GM10847 (cell line): Measurements from ENCODE around the gene SIX3.
A peak's percentile ranks its signal among the peaks of the same experiment; 100 is the strongest.

Experiments
- POLR2A ChIP-seq: IDR thresholded peaks from 2 replicates; pipeline ENCODE4 v1.6.1; 2011; ENCODE audit not compliant: insufficient read length; ENCODE audit errors: extremely low read depth

Gene SIX3

DNA sequence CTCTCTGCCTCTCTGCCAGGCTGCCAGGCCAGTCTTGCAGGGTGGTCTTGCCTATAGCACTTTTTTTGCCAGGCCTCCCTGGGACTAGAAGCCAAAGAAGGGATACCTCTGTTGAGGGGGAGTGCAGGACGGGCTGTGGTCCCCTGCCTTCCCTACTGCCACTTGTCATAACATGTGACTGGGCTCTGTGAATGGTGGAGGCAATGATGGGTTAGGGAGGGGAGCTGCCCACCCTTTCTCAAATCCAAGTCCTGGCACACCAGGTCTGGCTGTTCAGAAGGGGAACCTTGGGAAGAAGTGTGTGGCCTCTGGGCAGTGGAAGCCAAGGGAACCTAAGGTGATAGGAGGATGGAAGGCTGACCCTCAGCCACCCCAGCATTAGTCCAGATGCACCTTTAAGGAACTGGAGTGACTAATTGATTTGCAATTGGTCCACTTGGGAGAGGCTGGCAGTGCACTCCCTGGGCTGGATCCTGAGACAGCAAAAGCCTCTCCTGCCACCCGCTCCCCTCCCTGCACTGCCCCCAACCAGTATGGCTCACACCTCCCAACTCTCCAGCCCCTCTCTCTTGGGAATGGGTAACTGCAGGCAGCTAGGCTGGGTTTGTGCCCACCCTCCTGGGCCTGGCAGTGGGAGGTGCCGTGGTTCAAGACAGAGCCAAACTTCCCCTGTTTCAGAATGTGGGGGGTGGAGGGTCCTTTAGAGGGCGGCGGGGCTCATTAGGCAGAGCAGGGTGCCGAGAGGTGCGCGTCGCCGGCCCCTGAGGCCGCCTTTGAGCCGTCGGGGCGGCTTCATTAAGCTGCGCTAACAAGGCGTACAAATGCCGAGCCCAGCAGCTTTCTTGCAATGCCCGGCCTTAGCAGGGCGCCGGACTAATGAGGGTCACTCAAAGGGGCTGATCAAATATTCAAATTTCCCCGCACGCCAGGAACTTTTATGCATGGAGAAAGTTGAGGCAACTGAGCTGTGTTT lies 4.5 kb upstream of the SIX3 start:
- TF ChIP-seq POLR2A = no peak

DNA sequence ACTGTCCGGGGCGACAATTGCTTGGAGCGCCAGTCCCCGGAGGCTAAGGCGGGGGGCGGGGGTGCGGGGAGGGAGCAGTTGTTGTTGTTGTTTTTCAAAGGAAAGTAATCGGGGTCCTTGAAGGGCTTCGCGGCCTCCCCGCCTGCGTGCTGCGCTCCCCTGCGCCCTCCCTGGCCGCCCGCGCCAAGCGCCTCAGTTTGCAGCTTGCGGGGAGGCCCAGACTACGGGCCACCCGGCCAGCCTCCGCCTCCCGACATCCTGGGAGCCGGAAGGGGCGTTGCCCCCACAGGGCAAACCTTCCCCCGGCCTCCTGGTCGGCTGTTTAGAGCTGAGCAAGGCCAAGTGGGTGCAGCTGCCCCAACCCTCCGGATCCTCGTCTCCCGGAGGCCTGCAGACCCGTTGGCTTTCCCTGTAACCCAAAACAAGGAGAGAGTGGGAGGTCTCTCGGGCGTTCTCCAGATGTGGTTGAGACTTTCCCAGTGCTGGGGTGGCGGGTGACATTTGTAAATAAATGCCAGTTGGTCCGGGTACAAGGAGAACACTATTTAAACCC lies 3.7 kb upstream of the SIX3 start:
- TF ChIP-seq POLR2A = peak; percentile 62

GRCh38 chr2:44938287-44939105 lies 3.0 kb upstream of the SIX3 start:
- TF ChIP-seq POLR2A = no peak

DNA sequence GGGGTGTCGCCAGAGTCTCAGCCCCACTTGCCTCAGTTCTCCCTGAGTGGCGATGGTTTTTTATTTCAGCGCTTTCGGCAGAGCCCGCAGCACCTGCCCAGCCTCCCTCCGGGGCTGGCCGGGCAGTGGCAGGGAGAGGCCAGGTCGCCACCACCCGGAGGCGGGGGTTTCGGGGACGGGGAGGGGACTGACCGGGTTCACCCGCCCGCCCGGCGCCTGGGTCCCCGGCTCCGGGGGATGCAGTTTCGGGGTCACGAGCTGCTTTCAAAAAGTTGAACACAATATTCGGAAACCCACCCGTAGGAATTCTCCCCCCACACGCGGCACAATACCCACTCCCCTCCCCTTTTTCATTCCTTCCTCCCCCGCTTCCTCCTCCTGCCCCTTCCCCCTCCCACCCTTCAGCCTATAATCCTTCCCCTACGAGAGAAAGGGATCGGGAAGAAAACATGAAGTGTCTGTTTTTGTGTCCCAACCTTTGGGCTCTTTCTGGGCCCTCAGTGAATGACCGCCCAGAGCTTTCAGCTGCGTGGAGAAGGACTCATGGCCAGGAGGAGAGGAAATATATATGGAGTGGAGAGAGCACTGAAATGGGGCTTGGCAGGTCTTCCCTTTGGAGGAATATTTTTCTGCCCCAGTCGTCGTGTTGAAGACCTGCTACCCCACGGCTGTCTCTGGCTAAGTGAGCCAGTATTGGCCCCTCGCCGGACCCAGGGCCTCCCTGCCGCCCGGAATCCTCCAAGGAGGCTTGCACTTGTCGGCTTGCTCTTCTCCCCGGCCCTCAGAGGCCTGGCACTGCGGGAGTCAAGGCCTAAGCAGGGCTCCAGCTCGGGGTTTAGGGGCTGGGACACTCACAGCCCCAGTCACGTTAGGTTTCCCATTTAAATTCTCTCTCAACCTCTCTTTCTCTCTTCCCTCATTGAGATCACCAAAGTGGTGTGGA lies 2.1 kb upstream of the SIX3 start:
- TF ChIP-seq POLR2A = no peak

DNA sequence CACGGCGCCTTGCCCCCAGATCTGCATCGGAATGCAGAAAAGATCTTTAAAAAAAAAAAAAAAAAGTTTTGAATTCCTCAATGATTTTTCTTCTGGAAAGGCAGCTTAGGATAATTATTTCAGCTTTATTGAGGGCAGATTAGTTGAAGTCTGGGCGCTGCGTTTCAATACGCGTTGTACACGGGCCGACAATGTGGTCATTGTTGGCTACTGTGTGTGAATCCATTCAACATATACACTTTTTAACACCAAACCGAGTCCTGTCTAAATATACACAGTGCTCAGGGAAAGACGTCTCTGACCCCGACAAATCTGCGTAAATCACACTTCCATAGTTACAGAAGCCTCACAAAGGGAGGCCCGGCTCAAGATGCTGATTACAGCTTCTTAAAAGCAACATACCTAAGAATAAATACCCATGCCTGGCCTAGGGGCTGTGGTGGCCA lies 1.4 kb upstream of the SIX3 start:
- no peak for TF ChIP-seq POLR2A

DNA sequence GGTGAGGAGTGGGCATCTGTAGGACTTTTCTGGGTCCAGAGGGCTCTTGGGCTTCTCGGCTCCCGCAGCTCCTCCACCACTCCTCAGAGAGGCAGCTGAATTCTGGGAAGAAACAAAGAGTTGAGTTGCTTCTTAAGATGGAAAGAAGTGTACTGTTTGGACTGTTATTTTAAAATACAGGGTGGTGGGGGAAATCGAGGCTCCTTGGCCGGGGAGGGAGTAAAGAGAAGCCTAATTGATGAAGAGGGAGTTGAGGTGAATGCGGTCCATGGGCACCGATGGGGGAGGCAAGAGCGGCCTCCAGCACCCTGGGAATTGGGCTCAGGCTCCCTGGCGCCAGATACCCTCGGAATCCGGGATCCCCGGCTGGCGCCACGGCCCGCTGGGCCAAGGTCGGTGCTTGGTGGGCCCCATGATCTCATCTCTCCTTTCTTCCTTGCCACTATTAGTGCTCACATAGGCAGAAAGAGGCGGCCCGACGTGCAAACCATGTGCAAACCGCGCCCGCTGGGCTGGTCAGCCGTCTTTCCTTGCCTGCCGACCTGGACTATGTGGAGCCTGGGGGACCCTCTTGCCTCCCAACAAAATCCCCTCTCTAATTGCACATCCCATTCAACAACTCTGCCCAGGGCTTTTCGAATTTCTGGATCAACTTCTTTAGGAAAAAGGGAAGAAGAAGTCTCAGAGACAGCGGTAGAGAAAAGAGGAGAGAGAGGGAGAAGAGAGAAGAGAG lies 604 bp upstream of the SIX3 start:
- TF ChIP-seq POLR2A = no peak

- no peak for TF ChIP-seq POLR2A
Observed at GRCh38 chr2:44942304-44943030, 965 bp downstream of the SIX3 start.

- no peak for TF ChIP-seq POLR2A
Observed at GRCh38 chr2:44943031-44943692, 1.7 kb downstream of the SIX3 start.

DNA sequence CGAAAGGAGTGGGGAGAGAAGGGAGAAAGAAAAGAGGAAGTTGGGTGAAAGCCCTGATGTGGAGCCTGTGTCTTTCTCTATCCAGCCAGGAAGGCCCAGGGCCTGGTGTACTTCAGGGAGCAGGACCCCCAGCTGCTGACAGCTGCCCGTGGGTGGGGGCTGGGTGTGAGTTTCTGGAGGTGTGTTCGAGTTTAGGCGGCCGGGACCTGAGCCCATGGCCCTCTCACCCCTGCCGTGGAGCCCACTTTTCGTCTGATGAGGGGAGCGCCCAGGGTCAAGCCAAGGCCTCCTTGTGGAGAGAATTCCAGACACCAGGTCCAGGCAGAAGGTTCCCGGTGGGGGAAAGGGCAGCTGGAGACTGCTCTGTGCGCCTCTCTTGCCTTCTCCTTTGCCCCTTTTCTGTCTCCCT lies 2.2 kb downstream of the SIX3 start:
- TF ChIP-seq POLR2A = no peak

GRCh38 chr2:44944102-44944951 lies 2.8 kb downstream of the SIX3 start:
- no peak for TF ChIP-seq POLR2A

DNA sequence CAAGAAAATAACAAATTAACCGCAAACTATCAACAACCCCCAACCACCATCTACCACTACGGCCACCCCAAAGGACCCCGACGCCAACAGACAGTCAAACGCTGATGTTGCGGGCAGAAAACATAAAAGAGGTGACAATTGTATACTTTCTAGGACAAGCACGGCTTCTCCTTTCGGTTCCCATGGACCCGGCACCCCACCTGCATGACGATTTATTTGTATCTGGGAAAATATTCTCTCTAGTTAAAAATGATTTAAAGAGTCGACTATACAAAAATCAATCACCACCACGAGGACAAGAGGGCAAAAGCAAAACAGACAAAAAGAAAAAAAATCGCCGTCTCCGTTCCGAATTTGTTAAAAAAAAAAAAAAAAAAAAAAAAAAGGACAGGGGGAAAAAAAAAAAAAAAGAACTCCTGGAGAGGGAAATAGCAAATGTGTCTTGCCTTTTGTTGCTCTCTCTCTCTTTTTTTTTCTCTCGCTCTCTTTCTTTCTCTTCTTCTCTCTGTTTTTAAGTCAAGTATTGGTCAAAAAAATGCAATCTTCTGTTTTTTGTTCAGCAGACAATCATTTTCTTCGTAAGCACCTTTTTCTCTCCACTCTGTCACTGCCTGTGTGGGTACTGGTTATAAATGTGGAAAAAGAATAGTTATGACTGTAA lies 3.6 kb downstream of the SIX3 start:
- TF ChIP-seq POLR2A = no peak

DNA sequence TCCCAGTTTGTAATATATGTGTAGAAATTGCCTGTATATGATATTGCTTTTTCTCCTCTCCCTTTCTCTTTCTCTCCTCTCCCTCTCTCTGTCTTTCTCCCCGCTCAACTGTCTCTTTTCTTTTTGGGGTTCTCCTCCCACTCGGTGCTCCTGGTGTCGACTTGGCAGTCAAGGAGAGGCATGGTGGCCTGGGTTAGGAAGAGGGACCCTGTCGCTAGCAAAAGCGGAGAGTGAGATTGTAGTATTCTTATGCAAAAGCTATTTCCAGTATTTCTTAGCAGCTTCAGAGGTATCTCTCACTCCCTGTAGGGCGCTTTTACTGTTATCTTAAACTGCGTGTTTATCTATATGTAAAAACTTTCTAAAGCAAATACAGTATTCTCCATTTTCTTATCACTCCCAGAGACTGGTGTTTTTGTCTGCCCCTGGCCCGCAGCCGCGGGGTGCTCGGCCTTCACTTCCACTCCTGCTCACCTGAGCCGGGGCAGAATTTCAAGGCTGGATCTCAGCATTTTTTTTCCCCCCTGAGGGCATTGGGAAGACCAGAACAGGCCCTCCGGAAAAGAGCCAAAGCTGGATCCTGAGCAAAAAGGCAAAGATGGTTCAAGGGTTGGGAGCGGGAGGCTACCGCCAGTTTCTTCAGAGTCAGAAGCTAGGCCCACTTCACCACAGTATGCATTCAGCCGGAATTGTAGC lies 4.3 kb downstream of the SIX3 start:
- TF ChIP-seq POLR2A = no peak
